Breast epithelium (tissue), 4 donors: ENCODE measurements around the gene MAP4. TPM values are rescaled to one million over a fixed set of nuclear protein-coding genes. Genes with fewer than 3 reads are reported as not detected.

Experiments used
- DNase-seq, 2 donors: peaks; one replicate each; pipeline ENCODE4 v3.0.0-alpha.2; 2019; ENCODE audit warnings: low spot score in 2 of 2
- H3K27ac ChIP-seq, 2 donors: fragments of 200-600 bp; sonication (generic) in 1 of 2; one replicate each; pipeline ENCODE4 v1.5.1; 2016 to 2019; ENCODE audit warnings: mild to moderate bottlenecking in 1 of 2
- H3K27me3 ChIP-seq, 2 donors: fragments of 200-600 bp; sonication (generic) in 1 of 2; one replicate each; pipeline versions ENCODE4 v1.5.1 to v1.6.0; 2017 to 2019; ENCODE audit warnings: control low read depth in 1 of 2, mild to moderate bottlenecking in 1 of 2
- H3K36me3 ChIP-seq: fragments of 200-600 bp; one replicate; pipeline ENCODE4 v1.5.1; 2019
- H3K4me1 ChIP-seq, 2 donors: fragments of 200-600 bp; sonication (generic); one replicate each; pipeline ENCODE4 v1.5.1; 2016 to 2019; ENCODE audit warnings: control low read depth in 1 of 2
- H3K4me3 ChIP-seq, 3 donors: fragments of 200-600 bp; sonication (generic); 1 replicate in 2 of 3; 2 replicates in 1 of 3; pipeline ENCODE4 v1.5.1; 2016 to 2019; ENCODE audit warnings: mild to moderate bottlenecking in 3 of 3, moderate library complexity in 2 of 3
- H3K9me3 ChIP-seq, 2 donors: fragments of 200-600 bp; sonication (generic) in 1 of 2; one replicate each; pipeline ENCODE4 v1.5.1; 2016 to 2019; ENCODE audit warnings: control low read depth in 1 of 2
- POLR2A ChIP-seq: fragments of 450-650 bp; IDR thresholded peaks from one replicate; pipeline ENCODE4 v1.6.1; 2016; ENCODE audit warnings: antibody characterized with exemption, mild to moderate bottlenecking, moderate library complexity
- POLR2AphosphoS5 ChIP-seq, 3 donors: sonication (generic); formaldehyde crosslinking; IDR thresholded peaks; one replicate each; pipeline ENCODE4 v1.6.1; 2017; ENCODE audit warnings: antibody characterized with exemption in 3 of 3
- intact Hi-C: fragments of 100-400 bp; cut with DNase I; formaldehyde crosslinking; loops from one replicate; pipeline ENCODE4 v1.15.1; 2023; ENCODE audit warnings: low total_unique reads
- total RNA-seq, 3 donors: library from RNA; depleted of rRNA; stranded (reverse); fragments of >200 nt; gene quantifications; one replicate each; pipeline ENCODE4 v1.1.0, GENCODE V29; 2016
- TF ChIP-seq, protein P1 (sequence below), 3 donors: fragments of 450-650 bp; IDR thresholded peaks; one replicate each; pipeline ENCODE4 v1.5.1; 2016 to 2017; ENCODE audit warnings: antibody characterized with exemption in 3 of 3, mild to moderate bottlenecking in 3 of 3, moderate library complexity in 3 of 3

The MAP4 gene
- total RNA-seq, 3 donors from 2014 or later: 72.0 to 167 (median 99.0) TPM

- no peaks in the 10 kb centered on the region for H3K36me3 ChIP-seq
- no peaks in the 10 kb centered on the region for H3K9me3 ChIP-seq
- no peaks in the 10 kb centered on the region for H3K27me3 ChIP-seq
- H3K27ac ChIP-seq: peak overlapping the region; percentile 50 to 57
- no peak for DNase-seq
- H3K4me3 ChIP-seq: no peak overlapping the region
- intact Hi-C loops: no loop called here
- TF ChIP-seq, protein P1, sequence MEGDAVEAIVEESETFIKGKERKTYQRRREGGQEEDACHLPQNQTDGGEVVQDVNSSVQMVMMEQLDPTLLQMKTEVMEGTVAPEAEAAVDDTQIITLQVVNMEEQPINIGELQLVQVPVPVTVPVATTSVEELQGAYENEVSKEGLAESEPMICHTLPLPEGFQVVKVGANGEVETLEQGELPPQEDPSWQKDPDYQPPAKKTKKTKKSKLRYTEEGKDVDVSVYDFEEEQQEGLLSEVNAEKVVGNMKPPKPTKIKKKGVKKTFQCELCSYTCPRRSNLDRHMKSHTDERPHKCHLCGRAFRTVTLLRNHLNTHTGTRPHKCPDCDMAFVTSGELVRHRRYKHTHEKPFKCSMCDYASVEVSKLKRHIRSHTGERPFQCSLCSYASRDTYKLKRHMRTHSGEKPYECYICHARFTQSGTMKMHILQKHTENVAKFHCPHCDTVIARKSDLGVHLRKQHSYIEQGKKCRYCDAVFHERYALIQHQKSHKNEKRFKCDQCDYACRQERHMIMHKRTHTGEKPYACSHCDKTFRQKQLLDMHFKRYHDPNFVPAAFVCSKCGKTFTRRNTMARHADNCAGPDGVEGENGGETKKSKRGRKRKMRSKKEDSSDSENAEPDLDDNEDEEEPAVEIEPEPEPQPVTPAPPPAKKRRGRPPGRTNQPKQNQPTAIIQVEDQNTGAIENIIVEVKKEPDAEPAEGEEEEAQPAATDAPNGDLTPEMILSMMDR (IDR thresholded peaks at IDR 0.05): no peak
- TF ChIP-seq POLR2AphosphoS5 (IDR thresholded peaks at IDR 0.05): no peak
- TF ChIP-seq POLR2A: no peak
- H3K4me1 ChIP-seq: no peaks in the 10 kb centered on the region
Observed at GRCh38 chr3:48034000-48034516, 17.8 kb upstream of the MAP4 start.

DNA sequence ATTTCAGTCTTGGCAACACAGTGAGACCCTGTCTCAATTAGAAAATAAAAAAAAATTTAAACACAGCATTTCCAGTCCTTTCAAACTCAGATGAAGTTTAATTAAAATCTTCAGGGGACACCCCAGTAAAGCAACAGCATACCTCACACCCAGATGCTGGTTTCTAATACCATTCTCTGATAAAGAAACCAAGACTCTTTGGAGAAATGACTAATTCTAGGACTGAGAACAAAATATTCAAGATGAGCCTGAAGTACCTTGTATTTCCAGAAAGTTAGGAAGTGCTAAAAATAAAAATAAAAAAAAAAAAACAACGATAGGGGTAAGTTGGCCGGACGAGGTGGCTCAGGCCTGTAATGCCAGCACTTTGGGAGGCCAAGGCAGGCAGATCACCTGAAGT, 14.0 kb upstream of the MAP4 start:
- no peaks in the 10 kb centered on the region for H3K4me1 ChIP-seq
- no peak overlapping the region for H3K4me3 ChIP-seq
- TF ChIP-seq POLR2AphosphoS5 (IDR thresholded peaks at IDR 0.05) (no peak), POLR2A (no peak)
- TF ChIP-seq, protein P1 (IDR thresholded peaks at IDR 0.05): no peak
- intact Hi-C loops: no loop called here
- no peaks in the 10 kb centered on the region for H3K27me3 ChIP-seq
- no peak for DNase-seq
- H3K27ac ChIP-seq: no peak overlapping the region
- no peaks in the 10 kb centered on the region for H3K36me3 ChIP-seq
- no peaks in the 10 kb centered on the region for H3K9me3 ChIP-seq

DNA sequence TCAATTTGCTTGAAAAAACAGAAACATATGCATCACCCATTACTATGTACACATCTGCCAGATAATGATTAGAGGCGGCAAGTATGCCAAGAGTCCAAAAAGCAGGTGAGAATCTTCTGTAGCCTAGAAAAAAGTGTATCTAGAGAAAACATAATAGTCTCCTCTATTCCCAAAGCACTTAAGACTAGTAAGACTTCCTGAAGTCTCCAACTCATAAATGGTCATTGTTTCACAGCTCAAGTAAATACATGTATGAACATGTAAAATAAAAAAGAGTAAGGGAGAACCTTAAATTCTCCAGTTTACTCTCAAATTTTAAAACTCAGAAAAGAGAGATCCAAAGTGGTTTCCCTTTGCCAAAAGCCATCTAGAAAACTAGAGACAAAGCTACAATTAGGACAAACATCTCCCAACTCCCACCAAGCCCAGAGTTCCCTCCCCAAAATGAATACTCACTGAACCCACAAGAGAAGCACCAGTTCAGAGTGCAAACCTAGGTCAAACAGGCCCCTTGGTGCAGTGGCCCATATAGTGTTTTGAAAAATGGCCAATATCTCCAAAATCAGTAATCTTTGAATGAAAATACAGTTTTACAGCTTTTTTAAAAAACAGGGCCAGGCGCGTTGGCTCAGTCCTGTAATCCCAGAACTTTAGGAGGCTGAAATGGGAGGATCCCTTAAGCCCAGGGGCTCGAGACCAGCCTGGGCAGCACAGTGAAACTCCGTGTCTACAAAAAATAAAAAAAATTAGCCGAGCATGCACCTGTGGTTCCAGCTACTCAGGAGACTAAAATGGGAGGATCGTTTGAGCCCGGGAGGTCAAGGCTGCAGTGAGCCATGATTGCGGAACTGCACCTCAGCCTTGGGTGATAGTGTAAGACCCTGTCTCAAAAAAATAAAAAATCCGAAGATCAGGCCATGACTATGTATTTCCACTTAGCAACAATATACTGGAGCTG, 11.0 kb upstream of the MAP4 start:
- Histone ChIP-seq H3K36me3 (no peaks in the 10 kb centered on the region), H3K27me3 (no peaks in the 10 kb centered on the region), H3K4me3 (no peak overlapping the region), H3K27ac (peak overlapping the region in 1 of 2 donors; percentile 18), H3K4me1 (no peaks in the 10 kb centered on the region), H3K9me3 (no peaks in the 10 kb centered on the region)
- TF ChIP-seq, protein P1 (IDR thresholded peaks at IDR 0.05): no peak
- TF ChIP-seq POLR2AphosphoS5 (IDR thresholded peaks at IDR 0.05) (no peak), POLR2A (no peak)
- intact Hi-C loops: no loop called here
- no peak for DNase-seq

DNA sequence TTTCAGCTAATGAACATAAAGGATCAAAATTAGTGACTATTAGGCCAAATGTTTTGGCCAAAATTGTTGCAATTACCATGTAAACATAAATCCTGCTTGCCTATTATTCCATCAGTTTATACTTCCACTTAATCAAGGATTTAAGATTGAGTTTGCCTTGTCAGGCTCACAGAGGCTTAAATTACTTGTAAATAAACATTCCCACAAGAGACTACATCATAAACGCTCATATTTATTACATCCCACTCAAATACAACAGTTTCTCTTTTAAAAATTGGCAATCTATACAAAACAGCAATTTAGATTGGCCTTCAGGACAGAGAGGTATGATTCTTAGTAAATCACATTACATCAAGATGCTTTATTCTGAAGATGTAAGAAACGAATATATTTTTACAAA, 9.9 kb upstream of the MAP4 start:
- no peaks in the 10 kb centered on the region for H3K36me3 ChIP-seq
- no peaks in the 10 kb centered on the region for H3K27me3 ChIP-seq
- H3K9me3 ChIP-seq: no peaks in the 10 kb centered on the region
- intact Hi-C loops: no loop called here
- no peak overlapping the region for H3K27ac ChIP-seq
- DNase-seq: no peak
- no peaks in the 10 kb centered on the region for H3K4me1 ChIP-seq
- TF ChIP-seq POLR2A (no peak), POLR2AphosphoS5 (IDR thresholded peaks at IDR 0.05) (no peak)
- TF ChIP-seq, protein P1 (IDR thresholded peaks at IDR 0.05): no peak
- no peak overlapping the region for H3K4me3 ChIP-seq

DNA sequence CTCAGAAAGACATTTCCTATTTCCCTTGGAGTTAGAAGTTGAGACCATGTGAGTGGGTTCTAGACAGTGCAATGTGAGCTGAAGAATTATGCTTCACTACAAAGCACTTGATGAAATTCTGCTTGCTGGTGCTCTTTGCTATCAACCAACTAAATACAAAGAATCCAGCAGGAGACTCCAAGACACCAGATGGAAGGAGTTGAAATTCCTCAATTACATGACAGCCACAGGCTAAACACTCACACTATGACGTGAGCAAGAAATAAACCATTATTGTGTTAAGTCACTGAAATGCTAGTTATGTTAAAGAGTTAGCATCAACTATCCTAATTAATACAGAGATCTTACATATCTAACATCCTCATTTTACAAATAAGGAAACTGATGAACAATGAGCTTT, 8.2 kb upstream of the MAP4 start:
- TF ChIP-seq POLR2AphosphoS5 (IDR thresholded peaks at IDR 0.05) (no peak), POLR2A (no peak)
- TF ChIP-seq, protein P1 (IDR thresholded peaks at IDR 0.05): no peak

More for the DNA sequence above, 8.2 kb upstream of the MAP4 start:
- Histone ChIP-seq H3K36me3 (no peaks in the 10 kb centered on the region), H3K4me1 (no peaks in the 10 kb centered on the region), H3K9me3 (no peaks in the 10 kb centered on the region), H3K4me3 (no peak overlapping the region), H3K27ac (no peak overlapping the region), H3K27me3 (no peaks in the 10 kb centered on the region)
- intact Hi-C loops: no loop called here
- DNase-seq: no peak
